HepG2 (cell line): ENCODE measurements around the gene GPC3. TPM values are rescaled to one million over a fixed set of nuclear protein-coding genes. Genes with fewer than 3 reads are reported as not detected.

ENCODE experiments used
- ATAC-seq: fragments of 200-7000 bp; cut with Tn5 transposase; 3 replicates; pipeline ENCODE4 v1.9.1; 2020; ENCODE audit warnings: mild to moderate bottlenecking, moderate library complexity
- BruUV-seq: library from RNA; stranded (reverse); fragments of 400-500 nt; replicated peaks from 2 replicates; lab custom pipeline; 2021; lab: Mats Ljungman, UMichigan
- CTCF ChIA-PET: fragments of 300-600 bp; formaldehyde crosslinking; extraction: SDS; loops from one replicate; lab custom pipeline; 2021; ENCODE audit warnings: low total read pairs, inconsistent platforms, low intra/inter-chr PET ratio; lab: Yijun Ruan, JAX
- POLR2A ChIA-PET: fragments of 350-600 bp; sonication (Branson Sonifier 250); formaldehyde crosslinking; loops from one replicate; lab custom pipeline; 2020; ENCODE audit warnings: antibody characterized with exemption, inconsistent platforms; lab: Yijun Ruan, JAX
- DNase-seq: peaks from one replicate; pipeline ENCODE4 v3.0.0-alpha.2; 2015; ENCODE audit warnings: low spot score
- FAIRE-seq: peaks from 3 replicates; lab custom pipeline; 2011; peaks lifted over from hg19 to GRCh38; lab: Jason Lieb, UNC
- H2AFZ ChIP-seq: one replicate; pipeline ENCODE4 v1.6.1; 2011; ENCODE audit warnings: low read length, inconsistent platforms
- H3K27ac ChIP-seq: fragments of 300-600 bp; 3 replicates; pipeline ENCODE4 v1.8.0; 2011; ENCODE audit warnings: mixed run types, mild to moderate bottlenecking, mixed read lengths, low read length, inconsistent platforms; ENCODE audit not compliant: insufficient read depth; ENCODE audit errors: extremely low read length
- H3K27me3 ChIP-seq, 2 experiments: fragments of 200-600 bp in 1 of 2; 2 replicates in 1 of 2; 3 replicates in 1 of 2; pipeline versions ENCODE4 v1.6.0 to v1.8.0; 2011; ENCODE audit warnings: low read length in 2 of 2, mild to moderate bottlenecking in 2 of 2, moderate library complexity in 2 of 2, inconsistent platforms in 1 of 2; ENCODE audit not compliant: insufficient read depth in 2 of 2, control insufficient read depth in 1 of 2
- H3K36me3 ChIP-seq, 2 experiments: fragments of 200-600 bp in 1 of 2; replicated peaks in 1 of 2; 2 replicates in 1 of 2; 3 replicates in 1 of 2; pipeline versions ENCODE4 v1.5.1 to v1.8.0; 2011; ENCODE audit warnings: low read length in 2 of 2, inconsistent platforms in 1 of 2; ENCODE audit not compliant: insufficient read depth in 2 of 2, control insufficient read depth in 1 of 2
- H3K4me1 ChIP-seq: 2 replicates; pipeline ENCODE4 v1.5.1; 2012; ENCODE audit warnings: low read length, inconsistent platforms; ENCODE audit not compliant: insufficient read depth
- H3K4me2 ChIP-seq: 2 replicates; pipeline ENCODE4 v1.6.0; 2011; ENCODE audit warnings: low read depth, low read length, inconsistent platforms
- H3K4me3 ChIP-seq, 3 experiments: fragments of 200-600 bp in 1 of 3; sonication (generic), shearing (Covaris generic) in 1 of 3; replicated peaks in 1 of 3; 2 replicates each; pipeline ENCODE4 v1.5.1; 2011 to 2016; ENCODE audit warnings: low read length in 3 of 3, inconsistent platforms in 2 of 3, low read depth in 2 of 3, mild to moderate bottlenecking in 2 of 3, control low read depth in 1 of 3, mixed read lengths in 1 of 3; ENCODE audit not compliant: insufficient read depth in 1 of 3
- H3K79me2 ChIP-seq: one replicate; pipeline ENCODE4 v1.6.1; 2011; ENCODE audit warnings: low read length, inconsistent platforms; ENCODE audit not compliant: insufficient read depth
- H3K9ac ChIP-seq: 2 replicates; pipeline ENCODE4 v1.6.0; 2011; ENCODE audit warnings: mild to moderate bottlenecking, low read depth, low read length, inconsistent platforms; ENCODE audit not compliant: insufficient read depth
- H3K9me3 ChIP-seq: 2 replicates; pipeline ENCODE4 v1.5.1; 2012; ENCODE audit warnings: mild to moderate bottlenecking, low read length
- H4K20me1 ChIP-seq: 2 replicates; pipeline ENCODE4 v1.6.0; 2011; ENCODE audit warnings: inconsistent platforms, mild to moderate bottlenecking, low read length, moderate library complexity; ENCODE audit not compliant: insufficient read depth
- GABPA ChIP-seq, 2 experiments: IDR thresholded peaks; 2 replicates each; pipeline ENCODE4 v1.6.1; 2011 to 2016; ENCODE audit warnings: low read depth in 2 of 2, low read length in 1 of 2, missing biosample characterization in 1 of 2, missing genetic modification characterization in 1 of 2
- MAFK ChIP-seq, 2 experiments: IDR thresholded peaks in 1 of 2; conservative IDR thresholded peaks in 1 of 2; 2 replicates each; pipeline ENCODE4 v1.6.1; 2011; ENCODE audit warnings: improper control_type of control experiment in 2 of 2, low read length in 2 of 2
- PRMT3 ChIP-seq: sonication (generic); formaldehyde crosslinking; IDR thresholded peaks from 2 replicates; pipeline ENCODE4 v1.8.1; 2022; ENCODE audit warnings: low read depth, mild to moderate bottlenecking, moderate library complexity, missing genetic modification reagents, borderline replicate concordance
- RBM22 ChIP-seq: fragments of 200-400 bp; formaldehyde crosslinking; optimal IDR thresholded peaks from 2 replicates; pipeline ENCODE3; 2017; ENCODE audit warnings: mild to moderate bottlenecking, low read length, moderate library complexity
- WGBS: methylation state at CpG from one replicate; pipeline ENCODE4 v1.1.6; 2017; ENCODE audit warnings: low lambda C conversion rate; 5-methylcytosine and 5-hydroxymethylcytosine counted together
- in situ Hi-C: cut with HindIII; loops from 2 replicates; pipeline ENCODE4 v1.10.0; 2017; ENCODE audit warnings: low pct_unique_long_range_greater_than_20kb; ENCODE audit not compliant: extremely low pct_ligation_motif_present
- intact Hi-C: fragments of 100-400 bp; cut with micrococcal nuclease; formaldehyde crosslinking; loops from one replicate; pipeline ENCODE4 v1.10.0; 2022; ENCODE audit not compliant: unreplicated experiment
- polyA plus RNA-seq, 8 experiments: library from polyadenylated mRNA; depleted of rRNA in 3 of 8; stranded (reverse) in 7 of 8; unstranded in 1 of 8; fragments of >200 nt; fragmentation: Illumina TruSeq in 4 of 8; extraction: Trizol in 4 of 8; gene quantifications; 2 replicates each; pipeline versions ENCODE4 v1.2.1 to v1.2.3, GENCODE V29; 2011 to 2016; ENCODE audit warnings: low read depth in 4 of 8, missing spikeins in 1 of 8, mixed read lengths in 1 of 8; ENCODE audit not compliant: insufficient read depth in 1 of 8
- total RNA-seq, 5 experiments: library from RNA; depleted of rRNA; stranded (reverse); fragments of >200 nt; fragmentation: Illumina TruSeq; extraction: Trizol; gene quantifications; 2 replicates each; pipeline ENCODE4 v1.2.3, GENCODE V29; 2016; ENCODE audit warnings: low read depth in 1 of 5

The GPC3 gene
- total and polyA plus RNA-seq, 2 of the 13 experiments (the other 11 are each of a cell fraction or from before 2014, with no cell fraction given), result 1,799 to 3,263 TPM

- Histone ChIP-seq H2AFZ (no peak overlapping the region), H3K4me1 (peaks cover 69% of the 10 kb centered on the region), H4K20me1 (peaks cover 70% of the 10 kb centered on the region), H3K9ac (no peak overlapping the region), H3K27me3 (no peaks in the 10 kb centered on the region), H3K36me3 (peaks cover 1 to 22% of the 10 kb centered on the region in 2 experiments; a peak in 4 of 5 replicates), H3K27ac (no peak overlapping the region), H3K79me2 (no peaks in the 10 kb centered on the region), H3K9me3 (no peaks in the 10 kb centered on the region), H3K4me3 (no peak overlapping the region), H3K4me2 (no peak overlapping the region)
- no TSS peak for BruUV-seq
- ChIA-PET CTCF (no interaction called here), POLR2A (no interaction called here)
- in situ Hi-C loops, result no loop called here
- no peak for TF ChIP-seq PRMT3 (CRISPR knock-in tag)
- peak; percentile 24 for TF ChIP-seq RBM22
- intact Hi-C loops, result no loop called here
- ATAC-seq (no peak), DNase-seq (no peak), FAIRE-seq (no peak)
- 94% methylated on average over 6 of the region's 7 CpGs for WGBS
These were observed 380.6 kb downstream of the GPC3 start for GRCh38 chrX:133604801-133605200.

- intact Hi-C loops, result no loop called here
- peak in 1 of 2 experiments; percentile 53; a peak in 2 of 4 replicates for TF ChIP-seq MAFK (conservative IDR thresholded peaks at IDR 0.05 in 1 of 2, IDR thresholded peaks at IDR 0.05 in 1 of 2; ENCODE audit: low read length in 2 of 2)
- no peak for TF ChIP-seq GABPA (IDR thresholded peaks at IDR 0.05; ENCODE audit: low read depth, low read length)
- TF ChIP-seq GABPA (CRISPR knock-in tag; IDR thresholded peaks at IDR 0.05; ENCODE audit: low read depth), result no peak
- TF ChIP-seq, all 625 proteins: peak for 1
- Histone ChIP-seq H3K4me3 (no peak overlapping the region), H2AFZ (no peak overlapping the region), H3K9ac (no peak overlapping the region), H3K4me2 (no peak overlapping the region), H3K27me3 (no peaks in the 10 kb centered on the region), H3K4me1 (peaks cover 53% of the 10 kb centered on the region), H3K9me3 (no peaks in the 10 kb centered on the region), H4K20me1 (peaks cover 73% of the 10 kb centered on the region), H3K79me2 (no peaks in the 10 kb centered on the region), H3K27ac (no peak overlapping the region), H3K36me3 (peaks cover 0 to 18% of the 10 kb centered on the region in 2 experiments; a peak in 1 of 5 replicates)
- FAIRE-seq, result no peak
- ChIA-PET CTCF (no interaction called here), POLR2A (no interaction called here)
- 93% methylated on average over 4 of the region's 4 CpGs for WGBS
- ATAC-seq, result no peak
- no TSS peak for BruUV-seq
- in situ Hi-C loops, result no loop called here
- no peak for DNase-seq
These were observed 382.5 kb downstream of the GPC3 start for GRCh38 chrX:133602881-133603280.
